Endothelial cell of umbilical vein (primary cell): ENCODE results near the gene TADA2B. TPM values are rescaled to one million over a fixed set of nuclear protein-coding genes. Genes with fewer than 3 reads are reported as not detected.

Source experiments
- BruUV-seq: library from RNA; stranded (reverse); fragments of 400-500 nt; replicated peaks from 2 replicates; lab custom pipeline; 2021; lab: Mats Ljungman, UMichigan
- CTCF ChIA-PET: fragments of 300-600, 350-600 bp; sonication (Branson Sonifier 250); formaldehyde crosslinking; loops from one replicate; lab custom pipeline; 2021; ENCODE audit warnings: antibody characterized with exemption, inconsistent platforms; lab: Charles Lee
- POLR2A ChIA-PET: fragments of 300-600, 350-600 bp; sonication (Branson Sonifier 250); formaldehyde crosslinking; loops from one replicate; lab custom pipeline; 2021; ENCODE audit warnings: antibody characterized with exemption, inconsistent platforms; lab: Charles Lee
- DNase-seq: peaks from one replicate; pipeline ENCODE4 v3.0.0-alpha.2; 2011; ENCODE audit warnings: low read depth, low spot score
- FAIRE-seq: peaks from 2 replicates; lab custom pipeline; 2011; peaks lifted over from hg19 to GRCh38; lab: Jason Lieb, UNC
- H2AFZ ChIP-seq: 2 replicates; pipeline ENCODE4 v1.6.0; 2012; ENCODE audit warnings: low read depth, low read length, control low read depth, inconsistent platforms
- H3K27ac ChIP-seq: 2 replicates; pipeline ENCODE4 v1.5.1; 2011; ENCODE audit warnings: low read depth, mild to moderate bottlenecking, control low read depth, low read length, moderate library complexity; ENCODE audit not compliant: insufficient read depth
- H3K27me3 ChIP-seq, 2 experiments: 2 replicates each; pipeline versions ENCODE4 v1.6.0 to v1.6.1; 2011; ENCODE audit warnings: low read length in 2 of 2, mixed read lengths in 1 of 2; ENCODE audit not compliant: control insufficient read depth in 2 of 2, insufficient read depth in 2 of 2
- H3K36me3 ChIP-seq, 2 experiments: 2 replicates in 1 of 2; 3 replicates in 1 of 2; pipeline ENCODE4 v1.5.1; 2011; ENCODE audit warnings: low read length in 2 of 2, mild to moderate bottlenecking in 1 of 2, moderate library complexity in 1 of 2; ENCODE audit not compliant: control insufficient read depth in 2 of 2, insufficient read depth in 2 of 2; ENCODE audit errors: extremely low read depth in 1 of 2
- H3K4me1 ChIP-seq: 3 replicates; pipeline ENCODE4 v1.5.1; 2011; ENCODE audit warnings: mild to moderate bottlenecking, low read length; ENCODE audit not compliant: control insufficient read depth, insufficient read depth; ENCODE audit errors: extremely low read depth
- H3K4me2 ChIP-seq: 2 replicates; pipeline ENCODE4 v1.6.1; 2011; ENCODE audit warnings: low read length, control low read depth, mixed read lengths; ENCODE audit not compliant: insufficient read depth
- H3K4me3 ChIP-seq, 3 experiments: fragments of 200-600 bp in 1 of 3; sonication (generic), shearing (Covaris generic) in 1 of 3; replicated peaks in 1 of 3; 2 replicates each; pipeline ENCODE4 v1.5.1; 2011 to 2016; ENCODE audit warnings: control low read depth in 3 of 3, low read length in 3 of 3, mild to moderate bottlenecking in 2 of 3, inconsistent platforms in 1 of 3, low read depth in 1 of 3, moderate library complexity in 1 of 3; ENCODE audit not compliant: insufficient read depth in 1 of 3
- H3K79me2 ChIP-seq: 2 replicates; pipeline ENCODE4 v1.6.0; 2012; ENCODE audit warnings: low read length, inconsistent platforms; ENCODE audit not compliant: control insufficient read depth, insufficient read depth
- H3K9ac ChIP-seq: replicated peaks from 2 replicates; pipeline ENCODE3; 2011; ENCODE audit warnings: low read length, control low read depth; ENCODE audit not compliant: insufficient read depth; ENCODE audit errors: extremely low read depth
- H3K9me1 ChIP-seq: replicated peaks from 3 replicates; pipeline ENCODE4 v1.6.0; 2011; ENCODE audit warnings: mild to moderate bottlenecking, low read length; ENCODE audit not compliant: control insufficient read depth, insufficient read depth; ENCODE audit errors: extremely low read depth
- H3K9me3 ChIP-seq: replicated peaks from 2 replicates; pipeline ENCODE4 v1.5.1; 2012; ENCODE audit warnings: low read length, inconsistent platforms; ENCODE audit not compliant: control insufficient read depth, insufficient read depth
- H4K20me1 ChIP-seq: replicated peaks from 2 replicates; pipeline ENCODE3; 2011; ENCODE audit warnings: mild to moderate bottlenecking, low read length; ENCODE audit not compliant: control insufficient read depth, insufficient read depth; ENCODE audit errors: extremely low read depth
- FOS ChIP-seq: IDR thresholded peaks from 2 replicates; pipeline ENCODE4 v1.6.1; 2011; ENCODE audit warnings: mild to moderate bottlenecking, low read length, moderate library complexity, borderline replicate concordance; ENCODE audit not compliant: insufficient read depth
- GATA2 ChIP-seq: IDR thresholded peaks from 2 replicates; pipeline ENCODE4 v1.7.0; 2011; ENCODE audit warnings: low read depth, mild to moderate bottlenecking, moderate library complexity, mixed read lengths, low read length; ENCODE audit not compliant: insufficient read length, insufficient read depth
- MAX ChIP-seq: IDR thresholded peaks from 2 replicates; pipeline ENCODE4 v1.6.1; 2011; ENCODE audit not compliant: insufficient read depth, insufficient read length
- MYC ChIP-seq: IDR thresholded peaks from one replicate; pipeline ENCODE4 v1.6.1; 2011; ENCODE audit warnings: mild to moderate bottlenecking, low read depth, low read length
- dilution Hi-C: fragments of 300-500 bp; cut with MboI; formaldehyde crosslinking; loops from one replicate; pipeline ENCODE4 v1.15.0; 2019; ENCODE audit warnings: low sequenced_read_pairs; ENCODE audit not compliant: extremely low pct_ligation_motif_present
- intact Hi-C: fragments of 100-400 bp; cut with micrococcal nuclease; formaldehyde crosslinking; loops from one replicate; pipeline ENCODE4 v1.10.0; 2022
- polyA plus RNA-seq, 4 experiments: library from polyadenylated mRNA; depleted of rRNA in 3 of 4; stranded (reverse) in 3 of 4; unstranded in 1 of 4; fragments of >200 nt; gene quantifications; 2 replicates each; pipeline versions ENCODE4 v1.2.1 to v1.2.3, GENCODE V29; 2011 to 2012; ENCODE audit warnings: missing spikeins in 1 of 4
- total RNA-seq: library from RNA; stranded (reverse); gene quantifications from 2 replicates; pipeline ENCODE4 v1.2.3, GENCODE V29; 2021
- TF ChIP-seq, protein P1 (sequence below), 2 donors: IDR thresholded peaks; 1 replicate in 1 of 2; 2 replicates in 1 of 2; pipeline ENCODE4 v1.5.1; 2011; ENCODE audit warnings: low read length in 2 of 2, mild to moderate bottlenecking in 2 of 2, moderate library complexity in 2 of 2, control low read depth in 1 of 2, inconsistent platforms in 1 of 2, low read depth in 1 of 2; ENCODE audit not compliant: insufficient read depth in 1 of 2; ENCODE audit errors: extremely low read depth in 1 of 2

Gene TADA2B
- total and polyA plus RNA-seq, 2 donors (not counting 3 experiments of a cell fraction or from before 2014, with no cell fraction given) = 5.5 to 11.5 TPM

GRCh38 chr4:6996481-6996880 is 46.7 kb upstream of the TADA2B start:
- no peaks in the 10 kb centered on the region for H3K27me3 ChIP-seq
- CTCF ChIA-PET = no interaction called here
- DNase-seq = no peak
- H3K4me3 ChIP-seq = no peak overlapping the region
- peaks cover 8% of the 10 kb centered on the region for H3K79me2 ChIP-seq
- intact Hi-C loops (no loop called here), dilution Hi-C loops (no loop called here)
- H2AFZ ChIP-seq = no peak overlapping the region
- TF ChIP-seq, protein P1, sequence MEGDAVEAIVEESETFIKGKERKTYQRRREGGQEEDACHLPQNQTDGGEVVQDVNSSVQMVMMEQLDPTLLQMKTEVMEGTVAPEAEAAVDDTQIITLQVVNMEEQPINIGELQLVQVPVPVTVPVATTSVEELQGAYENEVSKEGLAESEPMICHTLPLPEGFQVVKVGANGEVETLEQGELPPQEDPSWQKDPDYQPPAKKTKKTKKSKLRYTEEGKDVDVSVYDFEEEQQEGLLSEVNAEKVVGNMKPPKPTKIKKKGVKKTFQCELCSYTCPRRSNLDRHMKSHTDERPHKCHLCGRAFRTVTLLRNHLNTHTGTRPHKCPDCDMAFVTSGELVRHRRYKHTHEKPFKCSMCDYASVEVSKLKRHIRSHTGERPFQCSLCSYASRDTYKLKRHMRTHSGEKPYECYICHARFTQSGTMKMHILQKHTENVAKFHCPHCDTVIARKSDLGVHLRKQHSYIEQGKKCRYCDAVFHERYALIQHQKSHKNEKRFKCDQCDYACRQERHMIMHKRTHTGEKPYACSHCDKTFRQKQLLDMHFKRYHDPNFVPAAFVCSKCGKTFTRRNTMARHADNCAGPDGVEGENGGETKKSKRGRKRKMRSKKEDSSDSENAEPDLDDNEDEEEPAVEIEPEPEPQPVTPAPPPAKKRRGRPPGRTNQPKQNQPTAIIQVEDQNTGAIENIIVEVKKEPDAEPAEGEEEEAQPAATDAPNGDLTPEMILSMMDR (IDR thresholded peaks at IDR 0.05; ENCODE audit: extremely low read depth in 1 of 2, insufficient read depth in 1 of 2, low read depth in 1 of 2, low read length in 2 of 2) = no peak
- no peak for TF ChIP-seq GATA2
- TF ChIP-seq FOS = no peak
- no peak for TF ChIP-seq MYC
- TF ChIP-seq MAX = no peak
- H3K9me3 ChIP-seq = no peaks in the 10 kb centered on the region
- no peak overlapping the region for H3K4me2 ChIP-seq
- H3K4me1 ChIP-seq = peaks cover 8% of the 10 kb centered on the region
- no peak for FAIRE-seq
- POLR2A ChIA-PET = no interaction called here
- no peak overlapping the region for H3K9ac ChIP-seq
- peaks cover 2% of the 10 kb centered on the region for H4K20me1 ChIP-seq
- H3K36me3 ChIP-seq = peaks cover 13 to 21% of the 10 kb centered on the region in 2 experiments
- no peaks in the 10 kb centered on the region for H3K9me1 ChIP-seq
- no TSS peak for BruUV-seq
- H3K27ac ChIP-seq = no peak overlapping the region
